D721Med (cell line): Measurements from ENCODE around the gene CBFA2T3.

Experiments used
- DNase-seq: peaks from one replicate; pipeline ENCODE4 v3.0.0; 2011; ENCODE audit warnings: low spot score; ENCODE audit not compliant: insufficient read length
- FAIRE-seq: peaks from 2 replicates; lab custom pipeline; 2011; peaks lifted over from hg19 to GRCh38; lab: Jason Lieb, UNC
- CTCF ChIP-seq: IDR thresholded peaks from 2 replicates; pipeline ENCODE4 v1.5.1; 2012; ENCODE audit warnings: mild to moderate bottlenecking, control low read depth; ENCODE audit not compliant: insufficient read depth; ENCODE audit errors: missing control alignments

The CBFA2T3 gene

GRCh38 chr16:88842806-88843205 lies 134.2 kb downstream of the CBFA2T3 start:
- no peak for DNase-seq
- FAIRE-seq: no peak
- no peak for TF ChIP-seq CTCF

GRCh38 chr16:88842308-88842756 lies 134.7 kb downstream of the CBFA2T3 start:
- DNase-seq (no peak), FAIRE-seq (no peak)
- no peak for TF ChIP-seq CTCF

GRCh38 chr16:88841521-88842307 lies 135.3 kb downstream of the CBFA2T3 start:
- no peak for TF ChIP-seq CTCF
- FAIRE-seq: no peak
- DNase-seq: no peak

- no peak for FAIRE-seq
These were observed 136.3 kb downstream of the CBFA2T3 start for GRCh38 chr16:88840600-88841215.

GRCh38 chr16:88839745-88840599 lies 137.0 kb downstream of the CBFA2T3 start:
- no peak for DNase-seq
- FAIRE-seq: no peak
- no peak for TF ChIP-seq CTCF

More at GRCh38 chr16:88840600-88841215, 136.3 kb downstream of the CBFA2T3 start:
- no peak for TF ChIP-seq CTCF
- DNase-seq: no peak

- FAIRE-seq: no peak
- no peak for TF ChIP-seq CTCF
These were observed 137.9 kb downstream of the CBFA2T3 start for GRCh38 chr16:88839026-88839529.

More at GRCh38 chr16:88839026-88839529, 137.9 kb downstream of the CBFA2T3 start:
- no peak for DNase-seq
